ENCODE data around the gene KRT79. TPM values are rescaled to one million over a fixed set of nuclear protein-coding genes. Genes with fewer than 3 reads are reported as not detected.

Gene KRT79
- total and polyA plus RNA-seq, 2 of the 8 experiments (the other 6 are each of a cell fraction or from before 2014, with no cell fraction given): not detected

DNA sequence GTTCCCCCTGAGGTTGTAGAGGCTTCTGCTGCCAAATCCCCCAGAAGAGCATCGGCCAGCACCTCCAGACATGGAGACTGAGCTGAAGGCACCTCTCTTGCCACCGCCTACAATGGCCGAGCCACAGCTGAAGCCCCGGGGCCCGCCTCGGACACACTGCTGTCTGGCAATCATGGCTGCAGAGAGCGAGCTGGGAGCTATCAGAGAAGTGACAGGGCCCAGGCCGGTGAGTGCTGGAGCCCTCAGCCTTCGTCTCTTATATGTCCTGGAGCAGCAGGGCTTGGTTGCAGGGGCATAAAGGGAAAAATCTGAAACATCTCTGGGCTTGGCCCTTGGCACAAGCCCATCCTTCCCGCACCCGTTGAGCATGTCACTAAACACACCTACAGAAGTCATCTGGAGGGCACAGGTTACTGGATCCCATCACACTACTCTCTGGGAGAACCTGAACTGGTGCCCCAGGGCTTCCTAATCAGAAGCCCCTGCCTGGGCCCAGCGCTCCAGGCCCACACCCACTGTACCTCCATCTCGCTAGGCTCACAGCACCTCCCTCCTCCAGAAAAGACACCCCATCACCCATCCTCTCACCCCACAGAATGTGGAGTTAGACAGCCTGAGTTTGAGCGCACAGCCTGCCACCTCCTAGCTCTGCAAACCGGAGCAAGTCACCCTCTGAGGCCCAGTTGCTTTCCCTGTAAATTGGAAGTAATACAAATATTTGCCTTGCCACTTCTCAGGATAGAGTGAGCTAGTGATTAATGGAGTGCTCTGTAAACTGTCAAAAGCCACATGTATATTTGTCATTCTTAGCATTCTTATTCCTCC is 20.0 kb downstream of the KRT79 start, which contains the start of gene KRT4 (continued):
- no peak for TF ChIP-seq TEAD4 (IDR thresholded peaks at IDR 0.05; ENCODE audit: low read depth, low read length)
- TF ChIP-seq KDM5A (IDR thresholded peaks at IDR 0.05; ENCODE audit: low read length): no peak

Measured in H1 (cell line).